GM18519 (cell line): ENCODE data around the gene ZFP82.
A peak's percentile ranks its signal among the peaks of the same experiment; 100 is the strongest.

Experiments
- ATAC-seq: cut with Tn5 transposase; IDR thresholded peaks from one replicate; pipeline ENCODE4 v1.9.1; 2021; ENCODE audit warnings: mild to moderate bottlenecking, moderate library complexity; ENCODE audit not compliant: unreplicated experiment, low FRiP score

ZFP82 gene

DNA sequence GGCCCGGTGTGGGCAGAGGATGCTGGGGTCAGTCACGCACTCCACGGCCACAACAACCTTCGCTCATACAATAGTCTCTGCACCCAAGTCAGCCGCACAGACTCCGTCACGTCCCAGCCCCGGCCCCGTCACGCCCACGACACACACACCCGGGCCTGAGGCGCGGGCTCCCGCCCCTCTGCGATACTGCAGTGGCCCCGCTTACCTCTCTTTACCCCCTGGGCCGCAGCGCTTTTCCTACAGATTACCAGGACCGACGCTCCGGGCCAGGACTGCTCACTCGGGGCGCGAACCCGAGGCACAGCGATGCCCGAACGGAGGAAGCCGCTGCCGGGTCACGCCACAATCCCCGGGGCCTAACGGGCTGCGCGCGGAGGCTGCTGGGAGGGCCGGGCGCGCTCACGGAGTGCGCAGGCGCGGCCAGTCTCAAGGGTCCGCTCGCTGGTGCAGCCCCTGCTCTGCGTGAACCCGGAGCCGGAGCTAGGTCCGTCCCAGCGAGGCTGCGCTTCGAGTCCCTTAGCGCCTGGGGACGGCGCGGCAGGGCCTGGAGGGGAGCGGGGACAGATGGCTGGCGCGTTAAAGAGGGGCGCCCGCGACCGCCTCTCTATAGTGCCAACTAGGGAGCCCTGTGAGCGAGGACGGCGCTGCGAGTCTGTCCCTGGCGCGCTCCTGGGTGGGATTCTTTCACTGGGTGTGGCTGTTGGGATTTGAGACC lies at the start of gene ZFP82:
TSS of gene ZFP82 (minus strand) at position 358 of the 715 bp plus-strand sequence. CDS start 8,855 bp downstream, outside the sequence.
- ATAC-seq, result peak; percentile 78

- ATAC-seq, result no peak
Observed at GRCh38 chr19:36460046-36460445, 41.6 kb upstream of the ZFP82 start.

GRCh38 chr19:36456831-36457230 lies 38.4 kb upstream of the ZFP82 start:
- ATAC-seq, result no peak

DNA sequence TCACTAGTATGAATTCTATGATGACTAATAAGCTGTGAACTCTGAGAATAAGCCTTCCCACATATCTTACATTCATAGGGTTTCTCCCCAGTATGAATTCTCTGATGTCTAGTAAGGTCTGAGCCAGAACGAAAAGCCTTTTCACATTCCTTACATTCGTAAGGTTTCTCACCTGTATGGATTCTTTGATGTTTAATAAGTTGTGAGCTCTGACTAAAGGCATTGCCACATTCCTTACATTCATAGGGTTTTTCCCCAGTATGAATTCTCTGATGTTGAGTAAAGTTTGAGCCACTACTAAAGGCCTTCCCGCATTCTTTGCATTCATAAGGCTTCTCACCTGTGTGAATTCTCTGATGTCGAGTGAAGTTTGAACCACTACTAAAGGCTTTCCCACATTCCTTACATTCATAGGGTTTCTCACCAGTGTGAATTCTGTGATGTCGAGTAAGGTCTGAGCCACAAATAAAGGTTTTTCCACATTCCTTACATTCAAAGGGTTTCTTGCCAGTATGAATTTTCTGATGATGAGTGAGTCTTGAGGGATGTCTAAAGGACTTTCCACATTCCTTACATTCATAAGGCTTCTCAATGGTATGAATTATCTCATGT lies 30.7 kb upstream of the ZFP82 start:
- no peak for ATAC-seq

- ATAC-seq, result no peak
Observed at GRCh38 chr19:36441339-36441738, 22.9 kb upstream of the ZFP82 start.

DNA sequence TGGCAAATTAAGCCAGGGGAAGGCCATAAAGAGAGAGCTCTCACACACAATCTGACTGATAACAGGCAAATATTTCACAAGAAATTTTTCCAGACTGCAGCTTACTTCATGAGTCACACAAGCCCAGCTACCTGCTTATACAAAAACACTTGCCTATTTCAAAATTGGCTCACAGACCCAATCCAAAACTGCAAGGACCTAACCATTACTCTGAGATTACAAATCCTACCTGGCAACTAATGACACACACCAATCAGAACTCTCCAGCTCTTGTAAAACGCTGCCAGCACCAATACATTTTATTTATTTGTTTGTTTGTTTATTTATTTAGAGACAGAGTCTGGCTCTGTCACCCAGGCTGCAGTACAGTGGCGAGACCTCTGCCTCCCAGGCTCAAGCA lies 18.1 kb upstream of the ZFP82 start:
- ATAC-seq, result no peak

- ATAC-seq, result no peak
Observed at GRCh38 chr19:36423925-36424324, 5.5 kb upstream of the ZFP82 start.

- no peak for ATAC-seq
Observed at GRCh38 chr19:36421749-36422481, 3.5 kb upstream of the ZFP82 start.

GRCh38 chr19:36420961-36421748 lies 2.7 kb upstream of the ZFP82 start:
- no peak for ATAC-seq

GRCh38 chr19:36417752-36418286 lies 625 bp downstream of the ZFP82 start:
- no peak for ATAC-seq

DNA sequence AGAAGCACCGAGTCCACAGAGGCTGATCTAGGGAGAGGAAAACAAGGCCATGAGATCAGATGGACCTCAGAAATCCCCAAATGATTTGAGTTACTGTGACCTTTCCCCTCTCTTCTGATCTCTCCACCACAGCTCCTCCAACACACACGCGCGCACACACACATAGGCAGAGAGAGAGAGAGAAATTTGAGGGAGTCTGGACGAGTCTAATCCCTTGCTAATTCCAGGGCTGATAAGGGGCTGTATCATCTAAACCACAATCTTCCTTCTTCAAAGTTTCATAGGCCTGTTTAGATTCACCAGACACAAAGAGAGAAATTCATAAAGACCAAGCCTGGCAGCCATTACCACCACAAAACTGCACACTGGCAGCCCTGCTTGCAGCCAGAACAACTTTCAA lies 8.6 kb downstream of the ZFP82 start:
- no peak for ATAC-seq

GRCh38 chr19:36408101-36408500 lies 10.3 kb downstream of the ZFP82 start:
- ATAC-seq, result no peak

- ATAC-seq, result no peak
Observed at GRCh38 chr19:36404498-36404897, 13.9 kb downstream of the ZFP82 start.

DNA sequence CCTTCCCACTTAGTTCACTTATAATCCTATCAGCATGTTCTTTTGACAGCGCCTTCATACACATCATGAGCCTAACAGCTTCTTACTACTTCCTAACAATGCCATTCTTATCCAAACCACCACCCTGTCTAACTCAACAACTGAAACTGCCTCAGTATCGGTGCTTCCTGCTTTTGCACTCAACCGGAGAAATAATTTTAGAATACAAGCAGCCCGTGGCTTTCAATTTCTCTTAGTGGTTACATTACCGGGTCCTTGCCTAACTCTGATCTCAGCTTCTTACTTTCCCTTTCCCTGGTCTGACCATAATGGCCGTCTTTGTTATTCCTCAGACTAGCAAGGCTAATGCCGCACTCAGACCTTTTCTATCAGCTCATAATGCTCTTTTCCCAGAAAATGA lies 17.0 kb downstream of the ZFP82 start:
- no peak for ATAC-seq

DNA sequence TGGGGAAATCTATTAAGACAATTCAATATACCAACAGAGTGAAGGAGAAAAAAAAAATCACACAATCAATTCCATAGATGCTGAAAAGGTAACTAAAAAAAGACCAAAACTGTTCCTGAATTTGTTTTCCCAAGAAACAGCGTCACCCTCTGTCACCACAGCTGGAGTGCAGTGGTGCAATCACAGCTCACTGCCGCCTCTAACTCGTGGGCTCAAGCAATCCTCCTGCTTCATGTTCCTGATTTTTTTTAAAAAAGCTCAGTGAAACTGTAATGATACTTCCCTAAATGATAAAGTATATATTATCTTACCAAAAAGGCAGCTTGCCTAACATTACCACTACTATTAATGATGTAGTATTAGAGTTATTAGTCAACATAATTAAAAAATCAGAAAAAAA lies 19.9 kb downstream of the ZFP82 start:
- ATAC-seq, result no peak

- no peak for ATAC-seq
Observed at GRCh38 chr19:36392916-36393673, 25.3 kb downstream of the ZFP82 start.

DNA sequence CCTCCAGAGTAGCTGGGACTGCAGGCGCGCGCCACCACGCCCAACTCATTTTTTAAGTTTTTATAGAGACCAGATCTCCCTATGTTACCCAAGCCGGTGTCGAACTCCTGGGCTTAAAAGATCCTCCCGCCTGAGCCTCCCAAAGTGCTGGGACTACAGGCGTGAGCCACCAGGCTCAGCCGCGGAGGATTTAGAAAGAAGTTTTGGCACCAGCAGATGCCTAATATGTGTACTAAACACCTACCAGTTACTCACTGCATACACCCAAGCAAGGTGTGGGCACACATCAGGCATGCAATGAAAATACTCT lies 39.0 kb downstream of the ZFP82 start:
- no peak for ATAC-seq

- peak; percentile 87 for ATAC-seq
Observed at GRCh38 chr19:36378625-36379509, 39.6 kb downstream of the ZFP82 start, which contains the start of gene ZFP14. ZFP14 (minus strand) TSS chr19:36379201; CDS start chr19:36367892, 11,309 bp downstream.
